ENCODE data around the gene CROT. TPM values are rescaled to one million over a fixed set of nuclear protein-coding genes. Genes with fewer than 3 reads are reported as not detected.

CROT gene
- total RNA-seq, 1 experiment from 2014 or later, result 3.5 TPM

GRCh38 chr7:87370660-87371180 is 25.3 kb downstream of the CROT start:
- Histone ChIP-seq H3K9me3 (ENCODE audit: low read depth, low read length, poor library complexity, severe bottlenecking) (no peaks in the 10 kb centered on the region), H3K36me3 (ENCODE audit: insufficient read depth, low read length, poor library complexity, severe bottlenecking) (no peaks in the 10 kb centered on the region), H3K27me3 (replicated peaks; ENCODE audit: insufficient read depth, low read depth, low read length, poor library complexity) (no peaks in the 10 kb centered on the region), H3K4me3 (ENCODE audit: low read depth, low read length, poor library complexity, severe bottlenecking) (no peak overlapping the region), H3K4me1 (ENCODE audit: insufficient read depth, low read length, poor library complexity, severe bottlenecking) (no peaks in the 10 kb centered on the region), H3K27ac (ENCODE audit: low read depth, low read length, poor library complexity, severe bottlenecking) (no peak overlapping the region)
- ChIA-PET POLR2A (ENCODE audit: low non-redundant PET) (no interaction called here), CTCF (no interaction called here)
- intact Hi-C loops (cut with micrococcal nuclease; ENCODE audit: unreplicated experiment), result no loop called here
- BruUV-seq (replicated peaks), result no TSS peak
- DNase-seq (ENCODE audit: low spot score), result peak; percentile 1
- no peak for TF ChIP-seq EZH2 (IDR thresholded peaks at IDR 0.05; ENCODE audit: borderline replicate concordance, low read depth, low read length, poor library complexity, severe bottlenecking)
- TF ChIP-seq, protein P1, sequence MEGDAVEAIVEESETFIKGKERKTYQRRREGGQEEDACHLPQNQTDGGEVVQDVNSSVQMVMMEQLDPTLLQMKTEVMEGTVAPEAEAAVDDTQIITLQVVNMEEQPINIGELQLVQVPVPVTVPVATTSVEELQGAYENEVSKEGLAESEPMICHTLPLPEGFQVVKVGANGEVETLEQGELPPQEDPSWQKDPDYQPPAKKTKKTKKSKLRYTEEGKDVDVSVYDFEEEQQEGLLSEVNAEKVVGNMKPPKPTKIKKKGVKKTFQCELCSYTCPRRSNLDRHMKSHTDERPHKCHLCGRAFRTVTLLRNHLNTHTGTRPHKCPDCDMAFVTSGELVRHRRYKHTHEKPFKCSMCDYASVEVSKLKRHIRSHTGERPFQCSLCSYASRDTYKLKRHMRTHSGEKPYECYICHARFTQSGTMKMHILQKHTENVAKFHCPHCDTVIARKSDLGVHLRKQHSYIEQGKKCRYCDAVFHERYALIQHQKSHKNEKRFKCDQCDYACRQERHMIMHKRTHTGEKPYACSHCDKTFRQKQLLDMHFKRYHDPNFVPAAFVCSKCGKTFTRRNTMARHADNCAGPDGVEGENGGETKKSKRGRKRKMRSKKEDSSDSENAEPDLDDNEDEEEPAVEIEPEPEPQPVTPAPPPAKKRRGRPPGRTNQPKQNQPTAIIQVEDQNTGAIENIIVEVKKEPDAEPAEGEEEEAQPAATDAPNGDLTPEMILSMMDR (conservative IDR thresholded peaks at IDR 0.05; ENCODE audit: low read depth, low read length), result no peak

DNA sequence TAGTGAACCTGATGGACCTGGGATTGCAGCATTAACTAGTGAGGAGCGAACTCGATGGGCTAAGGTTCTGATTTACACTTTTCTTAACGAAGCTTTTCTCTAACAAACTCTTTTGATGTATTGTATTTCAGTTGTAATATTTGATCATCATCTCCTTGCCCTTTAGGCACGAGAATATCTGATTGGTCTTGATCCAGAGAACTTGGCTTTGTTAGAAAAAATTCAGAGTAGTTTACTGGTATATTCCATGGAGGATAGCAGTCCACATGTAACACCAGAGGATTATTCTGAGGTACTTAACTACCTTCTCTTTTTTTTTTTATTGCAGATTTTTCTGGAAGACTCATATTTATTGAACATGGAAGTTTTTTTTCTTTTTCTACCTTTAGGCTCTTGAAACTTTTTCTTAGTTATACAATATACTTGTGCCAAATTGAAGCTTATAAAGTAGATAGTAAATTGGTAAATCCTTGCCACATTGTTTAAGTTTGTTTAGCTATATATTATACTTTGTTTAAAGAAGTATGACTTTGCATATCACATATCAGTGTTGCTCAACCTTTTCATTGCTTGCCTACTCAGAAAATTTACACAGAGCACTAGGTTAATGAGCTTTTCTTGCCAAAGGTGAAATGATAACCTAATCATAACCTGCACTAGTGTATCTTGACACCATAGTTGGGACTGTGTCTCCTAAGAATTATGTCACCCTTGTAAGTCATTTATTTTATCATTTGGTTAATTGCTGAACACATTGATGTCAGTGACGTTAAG is 30.4 kb downstream of the CROT start:
- no TSS peak for BruUV-seq (replicated peaks)
- no peaks in the 10 kb centered on the region for H3K27me3 ChIP-seq (replicated peaks; ENCODE audit: insufficient read depth, low read depth, low read length, poor library complexity)
- H3K27ac ChIP-seq (ENCODE audit: low read depth, low read length, poor library complexity, severe bottlenecking), result no peak overlapping the region
- no peak overlapping the region for H3K4me3 ChIP-seq (ENCODE audit: low read depth, low read length, poor library complexity, severe bottlenecking)
- H3K4me1 ChIP-seq (ENCODE audit: insufficient read depth, low read length, poor library complexity, severe bottlenecking), result no peaks in the 10 kb centered on the region
- intact Hi-C loops (cut with micrococcal nuclease; ENCODE audit: unreplicated experiment), result no loop called here
- no peaks in the 10 kb centered on the region for H3K9me3 ChIP-seq (ENCODE audit: low read depth, low read length, poor library complexity, severe bottlenecking)
- no peaks in the 10 kb centered on the region for H3K36me3 ChIP-seq (ENCODE audit: insufficient read depth, low read length, poor library complexity, severe bottlenecking)
- CTCF ChIA-PET, result no interaction called here
- no peak for DNase-seq (ENCODE audit: low spot score)
- TF ChIP-seq, protein P1 (conservative IDR thresholded peaks at IDR 0.05; ENCODE audit: low read depth, low read length), result no peak
- TF ChIP-seq EZH2 (IDR thresholded peaks at IDR 0.05; ENCODE audit: borderline replicate concordance, low read depth, low read length, poor library complexity, severe bottlenecking), result no peak
- POLR2A ChIA-PET (ENCODE audit: low non-redundant PET), result no interaction called here

GRCh38 chr7:87380905-87381304 is 35.4 kb downstream of the CROT start:
- TF ChIP-seq, protein P1 (conservative IDR thresholded peaks at IDR 0.05; ENCODE audit: low read depth, low read length), result no peak
- TF ChIP-seq EZH2 (IDR thresholded peaks at IDR 0.05; ENCODE audit: borderline replicate concordance, low read depth, low read length, poor library complexity, severe bottlenecking), result no peak
- CTCF ChIA-PET, result no interaction called here
- no TSS peak for BruUV-seq (replicated peaks)
- H3K9me3 ChIP-seq (ENCODE audit: low read depth, low read length, poor library complexity, severe bottlenecking), result no peaks in the 10 kb centered on the region
- no peaks in the 10 kb centered on the region for H3K36me3 ChIP-seq (ENCODE audit: insufficient read depth, low read length, poor library complexity, severe bottlenecking)
- H3K4me1 ChIP-seq (ENCODE audit: insufficient read depth, low read length, poor library complexity, severe bottlenecking), result no peaks in the 10 kb centered on the region
- POLR2A ChIA-PET (ENCODE audit: low non-redundant PET), result no interaction called here
- intact Hi-C loops (cut with micrococcal nuclease; ENCODE audit: unreplicated experiment), result no loop called here
- DNase-seq (ENCODE audit: low spot score), result no peak
- no peaks in the 10 kb centered on the region for H3K27me3 ChIP-seq (replicated peaks; ENCODE audit: insufficient read depth, low read depth, low read length, poor library complexity)
- no peak overlapping the region for H3K4me3 ChIP-seq (ENCODE audit: low read depth, low read length, poor library complexity, severe bottlenecking)
- no peak overlapping the region for H3K27ac ChIP-seq (ENCODE audit: low read depth, low read length, poor library complexity, severe bottlenecking)
